ENCODE measurements around the gene PDCD10.

DNA sequence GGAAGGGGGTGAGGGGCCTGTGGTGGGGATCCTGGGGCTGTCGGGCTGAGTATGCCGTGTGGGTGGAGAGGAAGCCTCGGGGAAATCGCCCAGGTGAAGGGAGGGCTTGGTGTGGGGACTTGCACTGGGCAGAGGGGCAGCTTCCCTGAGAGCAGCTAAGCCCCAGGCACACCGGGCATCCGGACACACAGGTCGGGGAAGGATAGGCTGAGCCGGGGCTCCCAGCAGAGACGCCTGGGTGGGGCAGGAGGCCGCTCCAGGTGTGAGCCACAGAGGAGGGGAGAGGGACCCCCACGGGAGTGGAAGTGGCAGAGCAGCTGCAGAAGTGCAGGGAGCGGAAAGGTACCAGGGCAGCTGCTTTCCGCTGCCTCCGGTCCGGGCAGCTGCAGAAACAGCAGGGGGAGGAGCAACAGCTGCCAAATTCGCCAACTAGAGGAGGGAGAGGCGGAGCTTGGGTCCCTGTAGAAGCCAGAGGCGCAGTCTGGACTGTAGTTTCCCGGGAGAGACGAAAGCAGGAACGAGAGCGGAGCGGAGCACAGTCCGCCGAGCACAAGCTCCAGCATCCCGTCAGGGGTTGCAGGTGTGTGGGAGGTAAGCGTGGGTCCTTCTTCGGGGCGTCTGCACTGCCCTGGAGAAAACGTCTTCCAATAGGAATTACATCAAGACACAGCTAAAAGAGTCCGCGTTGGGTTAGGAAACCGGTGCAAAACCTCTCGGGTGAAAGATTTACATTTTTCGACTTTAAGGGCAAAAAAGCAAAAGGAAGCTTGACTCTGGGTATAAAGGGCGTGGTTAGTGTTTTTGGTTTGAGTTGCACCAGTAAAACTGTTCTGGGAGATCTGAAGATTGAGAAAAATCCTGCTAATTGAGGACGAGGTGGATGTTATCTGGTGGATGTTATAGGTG is 794 bp upstream of the PDCD10 start, which contains the start of gene SERPINI1:
- TF ChIP-seq TAF1 (IDR thresholded peaks at IDR 0.05; ENCODE audit: low read depth) (peak; percentile 75; the same call in 1 of the 2 replicates), REST (IDR thresholded peaks at IDR 0.05; ENCODE audit: low read depth) (no peak), NFIC (IDR thresholded peaks at IDR 0.05) (no peak), TCF12 (IDR thresholded peaks at IDR 0.05; ENCODE audit: low read depth) (0 out of 2 replicates have a peak, but pooled peaks have one; percentile 21), RAD21 (IDR thresholded peaks at IDR 0.05; ENCODE audit: low read depth) (no peak), EGR1 (IDR thresholded peaks at IDR 0.05) (no peak), EP300 (IDR thresholded peaks at IDR 0.05; ENCODE audit: borderline replicate concordance) (peak; percentile 28; the same call in 1 of the 2 replicates), MAX (IDR thresholded peaks at IDR 0.05) (0 out of 2 replicates have a peak, but pooled peaks have one; percentile 40), CEBPB (IDR thresholded peaks at IDR 0.05) (no peak), YY1 (IDR thresholded peaks at IDR 0.05; ENCODE audit: low read depth) (peak; percentile 49; the same call in 1 of the 2 replicates)
- TF ChIP-seq, protein P1, sequence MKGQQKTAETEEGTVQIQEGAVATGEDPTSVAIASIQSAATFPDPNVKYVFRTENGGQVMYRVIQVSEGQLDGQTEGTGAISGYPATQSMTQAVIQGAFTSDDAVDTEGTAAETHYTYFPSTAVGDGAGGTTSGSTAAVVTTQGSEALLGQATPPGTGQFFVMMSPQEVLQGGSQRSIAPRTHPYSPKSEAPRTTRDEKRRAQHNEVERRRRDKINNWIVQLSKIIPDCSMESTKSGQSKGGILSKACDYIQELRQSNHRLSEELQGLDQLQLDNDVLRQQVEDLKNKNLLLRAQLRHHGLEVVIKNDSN (IDR thresholded peaks at IDR 0.05): no peak
